GM12878 (cell line): ENCODE data around the gene SHF.

ENCODE experiments used
- CBX5 ChIP-seq: sonication (generic); IDR thresholded peaks from 2 replicates; pipeline ENCODE4 v1.6.1; 2016; ENCODE audit warnings: low read depth, moderate library complexity, mild to moderate bottlenecking, inconsistent platforms
- E4F1 ChIP-seq: fragments of 450-650 bp; IDR thresholded peaks from 2 replicates; pipeline ENCODE4 v1.6.1; 2018; ENCODE audit warnings: borderline replicate concordance, mild to moderate bottlenecking; ENCODE audit not compliant: partially characterized antibody
- EZH2 ChIP-seq: IDR thresholded peaks from 2 replicates; pipeline ENCODE4 v1.6.1; 2012; ENCODE audit warnings: low read depth, mild to moderate bottlenecking, control low read depth, inconsistent platforms, low read length, borderline replicate concordance; ENCODE audit not compliant: control insufficient read depth
- MTA3 ChIP-seq: IDR thresholded peaks from 2 replicates; pipeline ENCODE4 v1.6.1; 2012; ENCODE audit warnings: low read length, inconsistent platforms, borderline replicate concordance
- NFYB ChIP-seq: IDR thresholded peaks from 2 replicates; pipeline ENCODE4 v1.6.1; 2011; ENCODE audit warnings: low read depth, mild to moderate bottlenecking, low read length, improper control_type of control experiment, moderate library complexity; ENCODE audit not compliant: insufficient read depth
- POLR2AphosphoS5 ChIP-seq: IDR thresholded peaks from 2 replicates; pipeline ENCODE4 v1.6.1; 2011; ENCODE audit warnings: mild to moderate bottlenecking, low read length, inconsistent platforms
- RAD21 ChIP-seq: IDR thresholded peaks from 2 replicates; pipeline ENCODE4 v1.6.1; 2011; ENCODE audit warnings: mild to moderate bottlenecking, low read depth, low read length, moderate library complexity; ENCODE audit not compliant: insufficient read depth
- RCOR1 ChIP-seq: conservative IDR thresholded peaks from 2 replicates; pipeline ENCODE4 v1.6.1; 2012; ENCODE audit warnings: low read depth, low read length, improper control_type of control experiment
- SMC3 ChIP-seq: IDR thresholded peaks from 2 replicates; pipeline ENCODE4 v1.6.1; 2011; ENCODE audit warnings: low read length, improper control_type of control experiment, borderline replicate concordance
- ZZZ3 ChIP-seq: IDR thresholded peaks from 2 replicates; pipeline ENCODE4 v1.6.1; 2011; ENCODE audit warnings: low read depth; ENCODE audit not compliant: control insufficient read depth, insufficient read length

GRCh38 chr15:45201557-45201859 is 13.7 kb upstream of the SHF start:
- no peak for TF ChIP-seq RAD21
- TF ChIP-seq EZH2, result no peak
- TF ChIP-seq ZZZ3, result no peak
- TF ChIP-seq POLR2AphosphoS5, result no peak
- no peak for TF ChIP-seq E4F1
- TF ChIP-seq NFYB, result no peak
- TF ChIP-seq CBX5, result no peak
- no peak for TF ChIP-seq MTA3
- no peak for TF ChIP-seq RCOR1
- no peak for TF ChIP-seq SMC3
